Measurements from ENCODE around the gene SARDH.

The SARDH gene

GRCh38 chr9:133734590-133735414 is 3.4 kb downstream of the SARDH start:
- no peak for DNase-seq (ENCODE audit: low read depth in 2 of 2, low spot score in 1 of 2)

GRCh38 chr9:133733796-133734533 is 4.2 kb downstream of the SARDH start:
- no peak for DNase-seq (ENCODE audit: low read depth in 2 of 2, low spot score in 1 of 2)

- DNase-seq (ENCODE audit: low read depth in 2 of 2, low spot score in 1 of 2), result no peak
Measured at GRCh38 chr9:133733421-133733795, 4.7 kb downstream of the SARDH start.

- no peak for DNase-seq (ENCODE audit: low read depth in 2 of 2, low spot score in 1 of 2)
Measured at GRCh38 chr9:133732639-133733408, 5.3 kb downstream of the SARDH start.

GRCh38 chr9:133731876-133732638 is 6.1 kb downstream of the SARDH start:
- DNase-seq (ENCODE audit: low read depth in 2 of 2, low spot score in 1 of 2), result no peak

- no peak for DNase-seq (ENCODE audit: low read depth in 2 of 2, low spot score in 1 of 2)
Measured at GRCh38 chr9:133730994-133731715, 7.0 kb downstream of the SARDH start.

- no peak for DNase-seq (ENCODE audit: low read depth in 2 of 2, low spot score in 1 of 2)
Measured at GRCh38 chr9:133729617-133730281, 8.4 kb downstream of the SARDH start.

GRCh38 chr9:133728856-133729616 is 9.1 kb downstream of the SARDH start:
- DNase-seq (ENCODE audit: low read depth in 2 of 2, low spot score in 1 of 2), result no peak

- DNase-seq (ENCODE audit: low read depth in 2 of 2, low spot score in 1 of 2), result no peak
Measured at GRCh38 chr9:133727876-133728441, 10.2 kb downstream of the SARDH start.

GRCh38 chr9:133727277-133727875 is 10.8 kb downstream of the SARDH start:
- DNase-seq (ENCODE audit: low read depth in 2 of 2, low spot score in 1 of 2), result no peak

- peak in 1 of 2 donors; percentile 45 for DNase-seq (ENCODE audit: low read depth in 2 of 2, low spot score in 1 of 2)
Measured at GRCh38 chr9:133726401-133727276, 11.5 kb downstream of the SARDH start.

- DNase-seq (ENCODE audit: low read depth in 2 of 2, low spot score in 1 of 2), result no peak
Measured at GRCh38 chr9:133725886-133726285, 12.3 kb downstream of the SARDH start.

- no peak for DNase-seq (ENCODE audit: low read depth in 2 of 2, low spot score in 1 of 2)
Measured at GRCh38 chr9:133718563-133719315, 19.4 kb downstream of the SARDH start.

GRCh38 chr9:133717113-133718031 is 20.8 kb downstream of the SARDH start:
- no peak for DNase-seq (ENCODE audit: low read depth in 2 of 2, low spot score in 1 of 2)

GRCh38 chr9:133716564-133717112 is 21.5 kb downstream of the SARDH start:
- DNase-seq (ENCODE audit: low read depth in 2 of 2, low spot score in 1 of 2), result no peak
